PC-9 (cell line): Measurements from ENCODE around the gene ZNF428. TPM values are rescaled to one million over a fixed set of nuclear protein-coding genes. Genes with fewer than 3 reads are reported as not detected.

Experiments
- BruUV-seq: library from RNA; stranded (reverse); fragments of 400-500 nt; replicated peaks from 2 replicates; lab custom pipeline; 2021; lab: Mats Ljungman, UMichigan
- CTCF ChIA-PET: fragments of 300-600 bp; sonication (Branson Sonifier 250); formaldehyde crosslinking; loops from one replicate; lab custom pipeline; 2022; ENCODE audit warnings: antibody characterized with exemption; lab: Charles Lee
- POLR2A ChIA-PET: fragments of 300-600 bp; sonication (Branson Sonifier 250); formaldehyde crosslinking; loops from one replicate; lab custom pipeline; 2022; ENCODE audit warnings: antibody characterized with exemption; ENCODE audit not compliant: unreplicated experiment; lab: Charles Lee
- DNase-seq, 2 experiments: peaks; one replicate each; pipeline versions ENCODE4 v3.0.0 to v3.0.0-alpha.2; 2015 to 2022; ENCODE audit warnings: mixed read lengths in 1 of 2
- H2AFZ ChIP-seq: fragments of 200-600 bp; sonication (generic); 2 replicates; pipeline ENCODE4 v1.8.1; 2017; ENCODE audit warnings: antibody characterized with exemption
- H3F3A ChIP-seq: fragments of 200-600 bp; sonication (generic); 2 replicates; pipeline ENCODE4 v1.8.1; 2017; ENCODE audit warnings: antibody characterized with exemption, mild to moderate bottlenecking, low read depth; ENCODE audit not compliant: insufficient read depth
- H3K27ac ChIP-seq: fragments of 200-600 bp; sonication (generic); 2 replicates; pipeline ENCODE4 v1.6.1; 2016; ENCODE audit warnings: mixed run types
- H3K27me3 ChIP-seq: fragments of 200-600 bp; sonication (generic); 2 replicates; pipeline ENCODE4 v1.6.1; 2016; ENCODE audit warnings: low read depth, mixed run types; ENCODE audit not compliant: insufficient read depth
- H3K36me3 ChIP-seq: fragments of 200-600 bp; sonication (generic); 2 replicates; pipeline ENCODE4 v1.6.1; 2016; ENCODE audit warnings: low read depth, mixed run types
- H3K4me1 ChIP-seq: fragments of 200-600 bp; sonication (generic); replicated peaks from 2 replicates; pipeline ENCODE4 v1.6.1; 2016; ENCODE audit warnings: mixed run types; ENCODE audit not compliant: insufficient read depth
- H3K4me2 ChIP-seq: fragments of 200-600 bp; sonication (generic); 2 replicates; pipeline ENCODE4 v1.6.1; 2017; ENCODE audit warnings: mixed run types
- H3K4me3 ChIP-seq: fragments of 200-600 bp; sonication (generic); 2 replicates; pipeline ENCODE4 v1.6.1; 2016; ENCODE audit warnings: mixed run types
- H3K79me2 ChIP-seq: fragments of 200-600 bp; sonication (generic); 2 replicates; pipeline ENCODE4 v1.6.1; 2017; ENCODE audit warnings: low read depth, mixed run types
- H3K9me2 ChIP-seq: fragments of 200-600 bp; sonication (generic); 2 replicates; pipeline ENCODE4 v1.8.1; 2017; ENCODE audit warnings: mild to moderate bottlenecking; ENCODE audit not compliant: insufficient read depth
- H3K9me3 ChIP-seq: fragments of 200-600 bp; sonication (generic); 2 replicates; pipeline ENCODE4 v1.8.1; 2016; ENCODE audit warnings: low read depth; ENCODE audit not compliant: insufficient read depth
- H4K20me1 ChIP-seq: fragments of 200-600 bp; sonication (generic); 2 replicates; pipeline ENCODE4 v1.8.1; 2017; ENCODE audit not compliant: insufficient read depth
- CTCF ChIP-seq: fragments of 200-600 bp; sonication (generic); conservative IDR thresholded peaks from 2 replicates; pipeline ENCODE4 v1.6.1; 2017; ENCODE audit warnings: mixed run types, antibody characterized with exemption, mild to moderate bottlenecking, moderate library complexity
- EZH2 ChIP-seq: fragments of 200-600 bp; sonication (generic); IDR thresholded peaks from 2 replicates; pipeline ENCODE4 v1.8.0; 2017; ENCODE audit warnings: antibody characterized with exemption, low read depth
- intact Hi-C: fragments of 100-400 bp; cut with micrococcal nuclease; formaldehyde crosslinking; loops from one replicate; pipeline ENCODE4 v1.10.0; 2022; ENCODE audit not compliant: unreplicated experiment
- total RNA-seq: library from RNA; stranded (reverse); gene quantifications from 2 replicates; pipeline ENCODE4 v1.2.3, GENCODE V29; 2021

Gene ZNF428
- total RNA-seq, 1 experiment from 2014 or later, result 46.6 TPM

GRCh38 chr19:43658494-43658893, 39.1 kb upstream of the ZNF428 start:
- H4K20me1 ChIP-seq, result peaks cover 7% of the 10 kb centered on the region
- H3K79me2 ChIP-seq, result no peaks in the 10 kb centered on the region; the same call in 1 of the 2 replicates
- intact Hi-C loops, result loop anchor here (10.0 kb wide), 1 partner anchor 224 kb away; no protein-coding TSS in a partner anchor
- H3K4me1 ChIP-seq, result no peaks in the 10 kb centered on the region
- DNase-seq, result no peak
- no peaks in the 10 kb centered on the region for H3K9me3 ChIP-seq
- H3K27me3 ChIP-seq, result no peaks in the 10 kb centered on the region
- BruUV-seq, result no TSS peak
- ChIA-PET CTCF (interaction anchor here (0.6 kb wide), 1 partner anchor 1375 kb away, joined by 3 read pairs; no protein-coding TSS in a partner anchor), POLR2A (no interaction called here)
- H3K4me2 ChIP-seq, result no peak overlapping the region
- H2AFZ ChIP-seq, result no peak overlapping the region
- H3K9me2 ChIP-seq, result no peaks in the 10 kb centered on the region
- H3F3A ChIP-seq, result peaks cover 35% of the 10 kb centered on the region; the same call in 1 of the 2 replicates
- no peak overlapping the region for H3K27ac ChIP-seq
- H3K36me3 ChIP-seq, result peaks cover 31% of the 10 kb centered on the region
- TF ChIP-seq EZH2, result no peak
- TF ChIP-seq CTCF, result no peak
- H3K4me3 ChIP-seq, result no peak overlapping the region

- intact Hi-C loops, result loop anchor here (10.0 kb wide), 1 partner anchor 223 kb away; no protein-coding TSS in a partner anchor
- H3K9me3 ChIP-seq, result no peaks in the 10 kb centered on the region
- H3K4me2 ChIP-seq, result no peak overlapping the region
- H3K9me2 ChIP-seq, result no peaks in the 10 kb centered on the region
- DNase-seq, result no peak
- no peak overlapping the region for H2AFZ ChIP-seq
- peaks cover 38% of the 10 kb centered on the region; the same call in 1 of the 2 replicates for H3F3A ChIP-seq
- ChIA-PET POLR2A (no interaction called here), CTCF (interaction anchor here (0.6 kb wide), 1 partner anchor 121 kb away, joined by 3 read pairs; no protein-coding TSS in a partner anchor)
- no peaks in the 10 kb centered on the region for H3K4me1 ChIP-seq
- TF ChIP-seq CTCF (no peak), EZH2 (no peak)
- no peaks in the 10 kb centered on the region for H3K27me3 ChIP-seq
- H3K27ac ChIP-seq, result no peak overlapping the region
- H3K79me2 ChIP-seq, result no peaks in the 10 kb centered on the region; the same call in 1 of the 2 replicates
- no TSS peak for BruUV-seq
- no peak overlapping the region for H3K4me3 ChIP-seq
- peaks cover 7% of the 10 kb centered on the region for H4K20me1 ChIP-seq
- H3K36me3 ChIP-seq, result peaks cover 31% of the 10 kb centered on the region
Measured at GRCh38 chr19:43658001-43658400, 38.6 kb upstream of the ZNF428 start.

GRCh38 chr19:43656436-43656835, 37.0 kb upstream of the ZNF428 start:
- no peak for DNase-seq
- no peaks in the 10 kb centered on the region for H3K4me1 ChIP-seq
- intact Hi-C loops, result loop anchor here (10.0 kb wide), 1 partner anchor 222 kb away; no protein-coding TSS in a partner anchor
- CTCF ChIA-PET, result no interaction called here
- peaks cover 46% of the 10 kb centered on the region for H3F3A ChIP-seq
- no peak overlapping the region for H2AFZ ChIP-seq
- no peaks in the 10 kb centered on the region for H3K27me3 ChIP-seq
- POLR2A ChIA-PET, result interaction anchor here (0.6 kb wide), 1 partner anchor 12 kb away, joined by 3 read pairs; no protein-coding TSS in a partner anchor
- no peaks in the 10 kb centered on the region for H3K9me2 ChIP-seq
- no peak overlapping the region for H3K27ac ChIP-seq
- H3K79me2 ChIP-seq, result no peaks in the 10 kb centered on the region; the same call in 1 of the 2 replicates
- peaks cover 7% of the 10 kb centered on the region for H4K20me1 ChIP-seq
- no peak overlapping the region for H3K4me2 ChIP-seq
- H3K4me3 ChIP-seq, result no peak overlapping the region
- BruUV-seq, result no TSS peak
- TF ChIP-seq CTCF, result no peak
- TF ChIP-seq EZH2, result no peak
- peaks cover 38% of the 10 kb centered on the region for H3K36me3 ChIP-seq
- H3K9me3 ChIP-seq, result no peaks in the 10 kb centered on the region
